Naive thymus-derived CD4-positive, alpha-beta T cell (primary cell): ENCODE measurements around the gene ZNF526. TPM values are rescaled to one million over a fixed set of nuclear protein-coding genes. Genes with fewer than 3 reads are reported as not detected.

Experiments used
- ATAC-seq: fragments of 150-1000 bp; cut with Tn5 transposase; 2 replicates; pipeline ENCODE4 v1.10.0; 2021; ENCODE audit warnings: mild to moderate bottlenecking, moderate library complexity
- CTCF ChIA-PET: fragments of 350-600 bp; sonication (Branson Sonifier 250); formaldehyde crosslinking; loops from one replicate; lab custom pipeline; 2021; ENCODE audit warnings: antibody characterized with exemption; lab: Charles Lee
- POLR2A ChIA-PET: fragments of 350-600 bp; sonication (Branson Sonifier 250); formaldehyde crosslinking; loops from one replicate; lab custom pipeline; 2021; ENCODE audit warnings: antibody characterized with exemption, inconsistent platforms; lab: Charles Lee
- DNase-seq, 9 donors: peaks; one replicate each; pipeline versions ENCODE4 v3.0.0 to v3.0.0-alpha.2; 2020 to 2022; ENCODE audit warnings: mixed read lengths in 1 of 9
- H3K27ac ChIP-seq: one replicate; pipeline ENCODE4 v1.7.0; 2013; ENCODE audit warnings: mild to moderate bottlenecking, low read depth, low read length, moderate library complexity
- H3K27me3 ChIP-seq, 2 donors: one replicate each; pipeline ENCODE4 v1.7.0; 2013; ENCODE audit warnings: low read length in 2 of 2, mild to moderate bottlenecking in 2 of 2, moderate library complexity in 2 of 2; ENCODE audit not compliant: control insufficient read depth in 2 of 2, insufficient read depth in 2 of 2
- H3K36me3 ChIP-seq, 3 experiments: 1 replicate in 2 of 3; 2 replicates in 1 of 3; pipeline ENCODE4 v1.7.0; 2013; ENCODE audit warnings: low read length in 3 of 3, mild to moderate bottlenecking in 3 of 3, moderate library complexity in 1 of 3; ENCODE audit not compliant: insufficient read depth in 3 of 3, control insufficient read depth in 2 of 3
- H3K4me1 ChIP-seq, 2 donors: one replicate each; pipeline ENCODE4 v1.7.0; 2013; ENCODE audit warnings: low read length in 2 of 2, mild to moderate bottlenecking in 2 of 2, moderate library complexity in 1 of 2; ENCODE audit not compliant: control insufficient read depth in 2 of 2, insufficient read depth in 2 of 2
- H3K4me3 ChIP-seq: 2 replicates; pipeline ENCODE4 v1.7.0; 2013; ENCODE audit warnings: mild to moderate bottlenecking, low read length
- H3K9me3 ChIP-seq, 3 experiments: 1 replicate in 2 of 3; 2 replicates in 1 of 3; pipeline ENCODE4 v1.7.0; 2013; ENCODE audit warnings: low read length in 3 of 3; ENCODE audit not compliant: control insufficient read depth in 2 of 3
- H3K27ac Mint-ChIP-seq, 9 donors: one replicate each; pipeline ENCODE4 v1.8.0; 2020 to 2022; ENCODE audit warnings: mixed read lengths in 9 of 9, mild to moderate bottlenecking in 8 of 9, moderate library complexity in 5 of 9, inconsistent platforms in 2 of 9
- H3K27me3 Mint-ChIP-seq, 5 donors: one replicate each; pipeline ENCODE4 v1.8.0; 2021 to 2022; ENCODE audit warnings: mixed read lengths in 5 of 5, mild to moderate bottlenecking in 1 of 5
- H3K36me3 Mint-ChIP-seq, 5 donors: one replicate each; pipeline ENCODE4 v1.8.0; 2020 to 2022; ENCODE audit warnings: mixed read lengths in 5 of 5, mild to moderate bottlenecking in 3 of 5, inconsistent platforms in 1 of 5
- H3K4me1 Mint-ChIP-seq, 7 donors: one replicate each; pipeline ENCODE4 v1.8.0; 2020 to 2022; ENCODE audit warnings: mixed read lengths in 7 of 7, mild to moderate bottlenecking in 3 of 7, inconsistent platforms in 1 of 7
- H3K4me3 Mint-ChIP-seq, 10 donors: one replicate each; pipeline ENCODE4 v1.8.0; 2020 to 2022; ENCODE audit warnings: mild to moderate bottlenecking in 10 of 10, mixed read lengths in 10 of 10, moderate library complexity in 6 of 10, inconsistent platforms in 2 of 10
- H3K9me3 Mint-ChIP-seq, 11 donors: one replicate each; pipeline ENCODE4 v1.8.0; 2020 to 2022; ENCODE audit warnings: mixed read lengths in 11 of 11, mild to moderate bottlenecking in 4 of 11, inconsistent platforms in 1 of 11, moderate library complexity in 1 of 11
- intact Hi-C, 2 donors: fragments of 100-400 bp; cut with micrococcal nuclease; formaldehyde crosslinking; loops; one replicate each; pipeline ENCODE4 v1.15.1; 2023
- polyA plus RNA-seq, 2 donors: library from polyadenylated mRNA; unstranded; fragments of 300-500 nt; fragmentation: Illumina TruSeq; gene quantifications; one replicate each; pipeline ENCODE4 v1.2.3, GENCODE V29; 2021
- total RNA-seq, 6 experiments: library from RNA in 5 of 6; stranded (reverse) in 5 of 6; gene quantifications; 1 replicate in 5 of 6; 2 replicates in 1 of 6; pipeline ENCODE4 v1.2.3 and lab custom pipeline; 2021 to 2026

The ZNF526 gene
- total and polyA plus RNA-seq, 7 experiments from 2014 or later = 4.0 to 25.2 (median 11.8) TPM

DNA sequence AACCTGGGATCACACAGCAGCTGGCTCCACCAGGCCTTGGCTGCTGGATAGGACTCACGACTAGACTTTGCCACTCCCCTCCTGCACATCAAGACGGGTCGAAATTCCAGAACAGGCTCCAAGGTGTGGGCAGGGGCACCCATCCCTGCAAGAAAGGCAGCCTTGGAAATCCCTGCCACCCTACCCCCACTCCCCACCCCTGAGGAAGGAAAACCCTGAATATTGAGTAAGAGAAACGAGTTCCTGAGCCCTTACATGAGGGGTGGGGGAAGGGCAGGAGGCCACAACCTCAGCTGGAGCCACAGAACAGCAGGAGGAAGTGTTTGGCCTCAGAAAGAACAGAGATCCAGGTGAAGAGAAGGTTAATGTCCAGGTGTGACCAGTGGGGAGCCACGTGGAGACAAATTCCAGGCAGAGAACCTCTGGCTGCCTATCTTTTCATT is 22.7 kb upstream of the ZNF526 start:
- H3K4me3 ChIP-seq = no peak overlapping the region
- no peak for DNase-seq
- intact Hi-C loops = loop anchor here in 1 of 2 donors (5.0 kb wide), 1 partner anchor 85 kb away; no protein-coding TSS in a partner anchor

DNA sequence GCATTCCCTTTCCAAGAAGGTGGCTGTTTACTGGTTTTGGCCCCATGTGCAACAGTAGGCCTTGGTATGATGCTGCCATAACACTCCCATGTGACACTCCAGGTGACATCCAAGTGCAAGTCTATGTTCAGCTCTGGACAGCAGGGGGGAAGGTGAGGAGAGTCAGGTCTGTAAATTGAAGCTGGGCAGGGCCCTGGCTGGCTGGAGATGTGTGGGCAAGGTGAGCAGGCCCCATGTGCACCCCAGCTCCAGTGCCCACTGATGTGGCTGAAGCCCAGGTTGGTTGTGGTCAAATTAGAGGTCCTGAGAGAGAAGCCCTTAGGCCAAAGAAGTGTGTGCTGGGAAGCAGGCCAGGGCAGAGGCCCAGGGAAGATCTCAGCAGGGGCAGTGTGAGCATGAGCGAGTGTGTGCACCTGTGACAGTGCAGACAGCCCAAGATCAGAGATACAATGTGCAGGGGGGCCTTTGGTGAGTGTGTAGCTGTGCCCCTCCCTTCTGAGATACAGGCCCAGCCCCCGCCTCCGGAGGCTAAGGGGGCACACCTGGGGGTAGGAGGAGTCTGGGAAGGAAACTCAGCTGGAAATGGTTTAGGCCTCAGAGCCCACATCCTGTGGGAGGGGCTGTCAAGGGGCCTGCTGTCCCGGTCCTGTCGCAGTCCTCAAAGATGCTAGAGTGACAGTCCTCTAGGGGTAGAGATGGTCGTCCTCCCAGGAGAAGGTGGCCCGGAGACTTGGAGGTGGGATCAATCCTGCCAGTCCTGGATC is 21.3 kb upstream of the ZNF526 start:
- Histone ChIP-seq H3K36me3 (peaks cover 4 to 29% (median 4%) of the 10 kb centered on the region in 3 experiments), H3K4me3 (peak overlapping the region; percentile 52), H3K4me1 (peaks cover 71 to 74% of the 10 kb centered on the region in 2 donors), H3K27me3 (no peaks in the 10 kb centered on the region), H3K9me3 (no peaks in the 10 kb centered on the region), H3K27ac (peak overlapping the region; percentile 82)
- CTCF ChIA-PET = interaction anchor here (0.6 to 1.9 kb wide), 9 partner anchors 10 to 201 kb away, joined by 3 to 8 read pairs (median 4); partner anchors contain the start of gene POU2F2
- Mint-ChIP-seq H3K27me3 (no peaks in the 10 kb centered on the region), H3K4me1 (peaks cover 72 to 88% (median 80%) of the 10 kb centered on the region in 7 donors), H3K9me3 (peaks cover 0 to 3% (median 0%) of the 10 kb centered on the region in 11 donors), H3K27ac (peak overlapping the region; percentile 84 to 96 (median 92)), H3K36me3 (peaks cover 4 to 64% (median 29%) of the 10 kb centered on the region in 5 donors), H3K4me3 (peak overlapping the region; percentile 78 to 97 (median 86))
- DNase-seq = peak in 8 of 9 donors; percentile 67 to 85 (median 82)
- POLR2A ChIA-PET = interaction anchor here (0.9 to 4.8 kb wide), 17 partner anchors 8 to 86 kb away, joined by 3 to 56 read pairs (median 4); partner anchors contain the start of genes DEDD2 and GSK3A
- peak; percentile 75 for ATAC-seq
- intact Hi-C loops = loop anchor here (1.0 to 5.0 kb wide), 17 partner anchors 8 to 126 kb away; partner anchors contain the start of genes DEDD2 (in 1 of the 2), ERF (in 1 of the 2), MEGF8 (in 1 of the 2) and ZNF526 (in 1 of the 2)

More for the DNA sequence above, 22.7 kb upstream of the ZNF526 start:
- Histone ChIP-seq H3K27ac (no peak overlapping the region), H3K36me3 (peaks cover 0 to 18% (median 4%) of the 10 kb centered on the region in 3 experiments), H3K9me3 (no peaks in the 10 kb centered on the region), H3K4me1 (peaks cover 61 to 62% of the 10 kb centered on the region in 2 donors), H3K27me3 (no peaks in the 10 kb centered on the region)
- POLR2A ChIA-PET = interaction anchor here (1.2 to 4.8 kb wide), 5 partner anchors 12 to 65 kb away, joined by 3 to 56 read pairs (median 9); partner anchors contain the start of gene DEDD2
- Mint-ChIP-seq H3K9me3 (peaks cover 0 to 9% (median 0%) of the 10 kb centered on the region in 11 donors), H3K27ac (peak overlapping the region in 7 of 9 donors; percentile 14 to 91 (median 70)), H3K27me3 (no peaks in the 10 kb centered on the region), H3K4me1 (peaks cover 64 to 84% (median 72%) of the 10 kb centered on the region in 7 donors), H3K4me3 (peak overlapping the region; percentile 53 to 97 (median 63)), H3K36me3 (peaks cover 0 to 65% (median 26%) of the 10 kb centered on the region in 5 donors)
- CTCF ChIA-PET = interaction anchor here (0.8 to 1.7 kb wide), 2 partner anchors 14 to 42 kb away, joined by 3 to 4 read pairs; no protein-coding TSS in a partner anchor
- no peak for ATAC-seq

DNA sequence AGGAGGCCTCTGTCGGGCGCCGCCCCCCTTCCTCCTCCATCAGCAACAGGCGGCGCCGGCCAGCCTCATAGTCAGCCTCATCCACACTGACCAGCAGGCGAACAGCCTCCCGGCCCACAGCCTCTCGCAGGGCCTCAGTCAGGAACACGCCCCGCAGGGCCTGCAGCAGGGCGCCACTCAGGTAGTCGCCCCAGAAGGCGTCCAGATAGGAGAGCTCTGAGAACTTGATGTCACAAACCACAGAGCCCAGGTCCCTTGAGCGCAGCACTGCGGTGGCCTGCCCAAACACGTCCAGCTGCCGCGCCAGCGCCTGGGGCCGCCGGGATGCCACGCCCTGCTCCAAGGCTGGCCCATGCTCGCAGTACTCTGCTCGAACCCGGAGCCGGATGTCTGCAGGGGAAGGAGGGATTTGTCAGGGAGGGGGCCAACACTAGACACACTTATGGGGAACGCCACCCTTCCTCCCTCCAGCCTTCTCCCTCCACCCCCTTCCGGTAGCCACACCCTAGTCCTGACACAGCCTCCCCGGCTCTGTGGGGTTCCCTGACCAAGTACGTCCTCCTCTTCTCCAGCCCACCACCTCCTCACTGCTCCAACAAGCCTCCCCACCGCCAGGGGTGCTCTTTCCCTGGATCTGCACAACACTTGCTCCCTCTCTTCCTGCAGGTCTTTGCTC is 20.5 kb upstream of the ZNF526 start:
- peaks cover 4 to 36% (median 4%) of the 10 kb centered on the region in 3 experiments for H3K36me3 ChIP-seq
- H3K4me3 ChIP-seq = peak overlapping the region; percentile 52
- POLR2A ChIA-PET = interaction anchor here (0.9 to 4.8 kb wide), 18 partner anchors 8 to 85 kb away, joined by 3 to 56 read pairs (median 4); partner anchors contain the start of genes DEDD2 and GSK3A

GRCh38 chr19:42200116-42200715 is 19.9 kb upstream of the ZNF526 start:
- H3K36me3 ChIP-seq = peaks cover 4 to 41% (median 8%) of the 10 kb centered on the region in 3 experiments
- H3K4me1 ChIP-seq = peaks cover 71 to 75% of the 10 kb centered on the region in 2 donors
- peak overlapping the region; percentile 82 for H3K27ac ChIP-seq
- H3K36me3 Mint-ChIP-seq = peaks cover 7 to 63% (median 30%) of the 10 kb centered on the region in 5 donors
- H3K4me1 Mint-ChIP-seq = peaks cover 75 to 95% (median 85%) of the 10 kb centered on the region in 7 donors
- no peak for DNase-seq
- POLR2A ChIA-PET = interaction anchor here (0.9 to 4.8 kb wide), 8 partner anchors 9 to 79 kb away, joined by 3 to 56 read pairs (median 4); partner anchors contain the start of genes DEDD2 and GSK3A
- ATAC-seq = no peak
- peak overlapping the region; percentile 78 to 97 (median 86) for H3K4me3 Mint-ChIP-seq
- H3K27ac Mint-ChIP-seq = peak overlapping the region; percentile 84 to 96 (median 92)
- intact Hi-C loops = loop anchor here in 1 of 2 donors (2.0 kb wide), 1 partner anchor 17 kb away; the partner anchor contains the start of gene DEDD2
- peak overlapping the region; percentile 52 for H3K4me3 ChIP-seq
- no peaks in the 10 kb centered on the region for H3K9me3 ChIP-seq
- CTCF ChIA-PET = interaction anchor here (0.8 to 2.7 kb wide), 3 partner anchors 16 to 98 kb away, joined by 3 to 8 read pairs (median 3); no protein-coding TSS in a partner anchor
- no peaks in the 10 kb centered on the region for H3K9me3 Mint-ChIP-seq
- H3K27me3 Mint-ChIP-seq = no peaks in the 10 kb centered on the region
- no peaks in the 10 kb centered on the region for H3K27me3 ChIP-seq

More for the DNA sequence above, 20.5 kb upstream of the ZNF526 start:
- Mint-ChIP-seq H3K9me3 (no peaks in the 10 kb centered on the region), H3K27me3 (no peaks in the 10 kb centered on the region), H3K36me3 (peaks cover 4 to 60% (median 24%) of the 10 kb centered on the region in 5 donors), H3K4me1 (peaks cover 70 to 89% (median 80%) of the 10 kb centered on the region in 7 donors), H3K27ac (peak overlapping the region; percentile 84 to 96 (median 92)), H3K4me3 (peak overlapping the region; percentile 78 to 97 (median 86))
- intact Hi-C loops = loop anchor here (1.0 to 5.0 kb wide), 18 partner anchors 8 to 126 kb away; partner anchors contain the start of genes DEDD2 (in 2 of the 2), ERF (in 1 of the 2), MEGF8 (in 1 of the 2) and ZNF526 (in 1 of the 2)
- CTCF ChIA-PET = interaction anchor here (0.7 to 1.9 kb wide), 6 partner anchors 10 to 201 kb away, joined by 3 to 8 read pairs (median 4); partner anchors contain the start of gene POU2F2
- Histone ChIP-seq H3K4me1 (peaks cover 71 to 75% of the 10 kb centered on the region in 2 donors), H3K27ac (peak overlapping the region; percentile 82), H3K27me3 (no peaks in the 10 kb centered on the region), H3K9me3 (no peaks in the 10 kb centered on the region)
- DNase-seq (peak in 8 of 9 donors; percentile 40 to 69 (median 48)), ATAC-seq (peak; percentile 49)

DNA sequence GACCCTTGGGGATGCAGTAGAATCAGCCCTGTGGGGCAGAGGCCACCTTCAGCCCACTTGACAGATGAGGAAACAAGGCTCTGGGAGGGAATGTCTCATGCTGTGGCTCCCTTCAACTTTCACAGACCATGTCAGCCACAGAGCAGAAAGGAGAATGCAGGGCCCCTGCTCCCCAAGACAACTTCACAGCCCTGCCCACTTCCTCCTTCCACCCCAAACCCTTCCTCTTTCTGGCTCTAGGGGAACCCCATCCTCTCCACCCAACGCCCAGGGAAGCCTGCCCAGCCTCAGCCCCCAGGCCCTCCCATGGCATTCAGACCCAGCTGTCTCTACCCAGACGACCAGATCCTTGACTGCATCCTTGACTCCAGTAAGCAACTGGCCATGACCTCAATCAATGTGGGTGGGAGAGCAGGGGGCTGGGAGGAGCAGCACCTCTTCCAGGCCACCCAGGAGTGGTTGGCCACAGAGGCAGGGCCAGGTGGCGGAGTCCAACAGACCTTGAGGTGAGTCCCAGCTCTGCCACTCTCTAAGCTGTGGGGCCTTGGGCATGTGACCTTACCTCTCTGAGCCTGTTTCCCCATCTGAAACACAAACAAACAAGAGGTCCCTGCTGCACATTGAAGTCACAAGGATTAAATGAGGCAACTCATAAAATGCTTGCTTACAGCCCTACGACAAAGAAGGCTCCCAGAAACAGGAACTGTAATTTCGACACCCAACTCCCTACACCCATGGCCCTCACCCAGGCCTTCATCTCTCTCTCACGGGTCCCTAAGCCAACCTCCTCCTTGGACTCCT is 18.4 kb upstream of the ZNF526 start:
- Histone ChIP-seq H3K36me3 (peaks cover 4 to 46% (median 8%) of the 10 kb centered on the region in 3 experiments), H3K4me1 (peaks cover 64 to 69% of the 10 kb centered on the region in 2 donors), H3K4me3 (peak overlapping the region; percentile 52), H3K9me3 (no peaks in the 10 kb centered on the region), H3K27ac (peak overlapping the region; percentile 82), H3K27me3 (no peaks in the 10 kb centered on the region)
- ATAC-seq (peak; percentile 70), DNase-seq (peak in 3 of 9 donors; percentile 16 to 60 (median 21))
- H3K36me3 Mint-ChIP-seq = peaks cover 9 to 60% (median 31%) of the 10 kb centered on the region in 5 donors
- no peaks in the 10 kb centered on the region for H3K9me3 Mint-ChIP-seq
- no peaks in the 10 kb centered on the region for H3K27me3 Mint-ChIP-seq
- peak overlapping the region; percentile 69 to 97 (median 84) for H3K4me3 Mint-ChIP-seq
- ChIA-PET POLR2A (interaction anchor here (1.1 to 4.8 kb wide), 3 partner anchors 9 to 18 kb away, joined by 3 to 56 read pairs (median 5); partner anchors contain the start of gene DEDD2), CTCF (interaction anchor here (0.7 to 2.7 kb wide), 3 partner anchors 14 to 41 kb away, joined by 3 to 8 read pairs (median 3); partner anchors contain the start of gene GSK3A)
- peak overlapping the region; percentile 84 to 96 (median 92) for H3K27ac Mint-ChIP-seq
- peaks cover 76 to 96% (median 84%) of the 10 kb centered on the region in 7 donors for H3K4me1 Mint-ChIP-seq
- intact Hi-C loops = loop anchor here in 1 of 2 donors (2.0 kb wide), 1 partner anchor 15 kb away; the partner anchor contains the start of gene DEDD2
